PFSK-1 (cell line): ENCODE results near the gene AKT1.

Experiments
- FOXP2 ChIP-seq: optimal IDR thresholded peaks from 2 replicates; pipeline ENCODE3; 2011; ENCODE audit warnings: borderline replicate concordance, control low read depth, inconsistent platforms; ENCODE audit not compliant: insufficient read depth; ENCODE audit errors: extremely low read length, extremely low read depth
- POLR2AphosphoS5 ChIP-seq: IDR thresholded peaks from 2 replicates; pipeline ENCODE4 v1.6.1; 2012; ENCODE audit warnings: low read depth, mild to moderate bottlenecking, control low read depth, low read length, moderate library complexity
- REST ChIP-seq, 2 experiments: IDR thresholded peaks; 2 replicates each; pipeline versions ENCODE4 v1.6.1 to v1.8.0; 2011 to 2012; ENCODE audit warnings: low read depth in 2 of 2, low read length in 2 of 2, control low read depth in 1 of 2, inconsistent platforms in 1 of 2, mild to moderate bottlenecking in 1 of 2, moderate library complexity in 1 of 2; ENCODE audit not compliant: insufficient read depth in 1 of 2
- SIN3A ChIP-seq: IDR thresholded peaks from 2 replicates; pipeline ENCODE4 v1.6.1; 2012; ENCODE audit warnings: mild to moderate bottlenecking, low read length, moderate library complexity, borderline replicate concordance; ENCODE audit not compliant: insufficient read depth
- TAF1 ChIP-seq: IDR thresholded peaks from 2 replicates; pipeline ENCODE4 v1.6.1; 2012; ENCODE audit warnings: low read length, control low read depth, borderline replicate concordance; ENCODE audit not compliant: insufficient read depth

AKT1 gene

GRCh38 chr14:104843006-104843405, 47.5 kb upstream of the AKT1 start:
- TF ChIP-seq SIN3A (no peak), POLR2AphosphoS5 (no peak), FOXP2 (no peak), TAF1 (no peak), REST (IDR thresholded peaks at IDR 0.05; ENCODE audit: insufficient read depth in 1 of 2, low read depth in 2 of 2, low read length in 2 of 2) (no peak)

DNA sequence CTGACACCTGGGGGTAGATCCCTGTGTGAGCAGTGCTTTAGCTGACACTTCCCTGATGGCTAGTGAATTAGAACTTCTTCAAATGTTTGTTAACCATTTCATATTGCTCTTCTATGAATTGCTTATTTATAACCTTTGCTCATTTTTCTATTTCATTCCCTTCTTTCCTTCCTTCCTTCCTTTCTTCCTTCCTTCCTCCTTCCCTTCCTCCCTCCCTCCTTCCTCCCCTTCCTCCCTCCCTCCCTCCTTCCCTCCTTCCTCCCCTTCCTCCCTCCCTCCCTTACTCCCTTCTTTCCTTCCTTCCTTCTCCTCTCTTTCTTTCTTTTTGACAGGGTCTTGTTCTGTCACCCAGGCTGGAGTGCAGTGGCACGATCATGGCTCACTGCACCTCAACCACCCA, 46.2 kb upstream of the AKT1 start:
- TF ChIP-seq REST (IDR thresholded peaks at IDR 0.05; ENCODE audit: insufficient read depth in 1 of 2, low read depth in 2 of 2, low read length in 2 of 2) (no peak), POLR2AphosphoS5 (no peak), FOXP2 (no peak), SIN3A (no peak), TAF1 (no peak)

GRCh38 chr14:104830781-104831180, 35.2 kb upstream of the AKT1 start:
- no peak for TF ChIP-seq POLR2AphosphoS5
- no peak for TF ChIP-seq TAF1
- no peak for TF ChIP-seq FOXP2
- no peak for TF ChIP-seq SIN3A
- no peak for TF ChIP-seq REST (IDR thresholded peaks at IDR 0.05; ENCODE audit: insufficient read depth in 1 of 2, low read depth in 2 of 2, low read length in 2 of 2)

DNA sequence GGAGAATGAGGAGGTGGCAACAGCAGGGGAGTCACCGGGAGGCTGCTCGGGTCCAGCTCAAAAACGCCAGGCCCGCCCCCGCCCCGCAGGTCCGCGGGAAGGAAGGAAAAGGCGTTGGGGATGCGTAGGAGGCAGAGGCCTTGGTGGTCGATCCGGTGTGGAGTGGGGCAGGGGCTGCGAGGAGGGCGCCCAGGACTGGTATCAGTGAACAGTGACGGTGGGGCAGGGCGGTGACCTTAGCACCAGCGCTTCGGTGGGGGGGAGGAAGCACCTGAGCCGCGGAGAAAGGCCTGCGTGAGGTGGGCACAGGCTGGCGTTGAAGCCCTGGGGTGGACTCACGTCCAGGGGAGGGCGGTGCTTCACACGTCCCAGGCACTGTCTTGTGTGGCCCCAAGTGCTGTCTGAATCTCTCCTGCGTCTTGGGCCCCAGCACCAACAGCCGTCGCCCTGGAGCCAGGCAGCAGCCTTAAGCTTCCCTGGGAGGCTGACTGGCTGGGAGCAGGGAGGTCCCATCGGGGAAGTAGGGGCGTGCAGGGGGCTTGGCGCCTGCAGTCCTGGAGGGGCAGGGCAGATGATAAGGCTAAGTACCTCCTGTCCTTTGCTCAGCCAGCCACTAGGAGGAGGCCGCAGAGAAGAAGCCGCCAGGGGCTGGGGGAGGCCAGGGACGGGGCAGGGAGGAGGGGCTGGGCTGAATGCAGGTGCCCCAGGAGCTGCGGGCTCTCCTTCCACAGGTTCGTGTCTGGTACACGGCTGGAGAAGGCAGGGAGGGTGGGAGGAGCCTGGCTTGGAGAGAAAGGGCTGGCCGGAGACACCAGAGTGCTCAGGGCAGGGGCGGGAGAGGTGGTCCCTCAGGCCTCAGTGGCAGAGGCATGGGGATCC, 31.9 kb upstream of the AKT1 start:
- TF ChIP-seq POLR2AphosphoS5 (no peak), REST (IDR thresholded peaks at IDR 0.05; ENCODE audit: insufficient read depth in 1 of 2, low read depth in 2 of 2, low read length in 2 of 2) (no peak), TAF1 (no peak), FOXP2 (no peak), SIN3A (no peak)
